ENCODE results near the gene TMEM250.
A peak's percentile ranks its signal among the peaks of the same experiment; 100 is the strongest.

The TMEM250 gene

GRCh38 chr9:136093995-136094881 lies 24.4 kb downstream of the TMEM250 start:
- peak in 1 of 2 experiments; percentile 25 for DNase-seq

- DNase-seq: no peak
Observed at GRCh38 chr9:136093346-136093986, 25.2 kb downstream of the TMEM250 start.

- DNase-seq: no peak
Observed at GRCh38 chr9:136092741-136093140, 25.9 kb downstream of the TMEM250 start.

- DNase-seq: no peak
Observed at GRCh38 chr9:136092353-136092650, 26.4 kb downstream of the TMEM250 start.

- peak in 1 of 2 experiments; percentile 11 for DNase-seq
Observed at GRCh38 chr9:136091582-136092352, 26.9 kb downstream of the TMEM250 start.

GRCh38 chr9:136090768-136091581 lies 27.7 kb downstream of the TMEM250 start:
- no peak for DNase-seq

- DNase-seq: no peak
Observed at GRCh38 chr9:136090056-136090735, 28.5 kb downstream of the TMEM250 start.

- DNase-seq: peak in 1 of 2 experiments; percentile 7
Observed at GRCh38 chr9:136089697-136090045, 29.0 kb downstream of the TMEM250 start.

GRCh38 chr9:136088939-136089696 lies 29.6 kb downstream of the TMEM250 start:
- DNase-seq: peak in 1 of 2 experiments; percentile 20

- DNase-seq: no peak
Observed at GRCh38 chr9:136088481-136088938, 30.2 kb downstream of the TMEM250 start.

GRCh38 chr9:136087741-136088480 lies 30.8 kb downstream of the TMEM250 start:
- no peak for DNase-seq

GRCh38 chr9:136086951-136087740 lies 31.5 kb downstream of the TMEM250 start:
- DNase-seq: no peak

- DNase-seq: no peak
Observed at GRCh38 chr9:136086213-136086881, 32.3 kb downstream of the TMEM250 start.

GRCh38 chr9:136085815-136086212 lies 32.9 kb downstream of the TMEM250 start:
- no peak for DNase-seq

- DNase-seq: no peak
Observed at GRCh38 chr9:136084063-136084944, 34.4 kb downstream of the TMEM250 start.

- no peak for DNase-seq
Observed at GRCh38 chr9:136083558-136084062, 35.1 kb downstream of the TMEM250 start.

- DNase-seq: no peak
Observed at GRCh38 chr9:136082496-136083361, 35.9 kb downstream of the TMEM250 start.
